HG03025 (cell line): Measurements from ENCODE around the gene ATF7.
"Not testable (repeated sequence)": the region's sequence is repeated elsewhere in the genome, so short reads cannot be mapped to it uniquely, and the experiment has no call there.

Experiments used
- ATAC-seq: cut with Tn5 transposase; IDR thresholded peaks from one replicate; pipeline ENCODE4 v1.9.1; 2021; ENCODE audit warnings: mild to moderate bottlenecking, moderate library complexity; ENCODE audit not compliant: unreplicated experiment, low FRiP score

Gene ATF7

GRCh38 chr12:53631721-53632120 lies 5.5 kb upstream of the ATF7 start:
- no peak for ATAC-seq

DNA sequence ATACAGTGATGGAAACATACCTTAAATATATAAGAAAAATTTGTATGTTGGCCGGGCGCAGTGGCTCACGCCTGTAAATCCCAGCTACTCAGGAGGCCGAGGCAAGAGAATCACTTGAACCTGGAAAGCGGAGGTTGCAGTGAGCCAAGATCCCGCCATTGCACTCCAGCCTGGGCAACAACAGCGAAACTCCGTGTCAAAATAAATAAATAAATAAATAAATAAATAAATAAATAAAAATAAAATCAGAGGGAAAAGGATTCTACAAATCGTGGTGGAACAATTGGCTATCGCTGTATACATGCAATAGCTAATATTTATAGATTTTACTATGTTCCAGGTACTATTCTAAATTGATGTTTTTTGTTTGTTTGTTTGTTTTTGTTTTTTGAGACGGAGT lies 1.7 kb upstream of the ATF7 start:
- no peak for ATAC-seq

- ATAC-seq, result no peak
Observed at GRCh38 chr12:53626702-53627169, 554 bp upstream of the ATF7 start.

- no peak for ATAC-seq
Observed at GRCh38 chr12:53625373-53625945, 723 bp downstream of the ATF7 start.

DNA sequence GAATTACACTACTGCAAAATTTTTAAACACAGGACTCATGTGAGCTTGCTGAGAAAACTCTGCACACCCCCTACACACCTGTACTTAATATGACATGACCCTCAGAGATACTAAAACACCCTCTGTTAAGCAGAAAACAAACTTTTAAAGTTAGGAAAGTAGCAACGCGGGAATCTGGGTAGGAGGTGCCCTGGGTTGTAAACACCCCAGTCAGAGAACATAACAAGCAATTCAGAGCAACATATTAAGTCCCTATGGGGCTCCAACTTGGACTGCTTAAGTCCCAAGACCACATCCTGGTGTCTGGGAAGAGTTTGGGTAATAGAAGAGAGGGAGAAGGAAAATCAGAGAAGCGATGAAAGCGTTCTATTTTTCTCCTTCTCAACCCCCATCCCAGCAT lies 1.2 kb downstream of the ATF7 start:
- no peak for ATAC-seq

- ATAC-seq, result no peak
Observed at GRCh38 chr12:53624458-53624857, 1.7 kb downstream of the ATF7 start.

DNA sequence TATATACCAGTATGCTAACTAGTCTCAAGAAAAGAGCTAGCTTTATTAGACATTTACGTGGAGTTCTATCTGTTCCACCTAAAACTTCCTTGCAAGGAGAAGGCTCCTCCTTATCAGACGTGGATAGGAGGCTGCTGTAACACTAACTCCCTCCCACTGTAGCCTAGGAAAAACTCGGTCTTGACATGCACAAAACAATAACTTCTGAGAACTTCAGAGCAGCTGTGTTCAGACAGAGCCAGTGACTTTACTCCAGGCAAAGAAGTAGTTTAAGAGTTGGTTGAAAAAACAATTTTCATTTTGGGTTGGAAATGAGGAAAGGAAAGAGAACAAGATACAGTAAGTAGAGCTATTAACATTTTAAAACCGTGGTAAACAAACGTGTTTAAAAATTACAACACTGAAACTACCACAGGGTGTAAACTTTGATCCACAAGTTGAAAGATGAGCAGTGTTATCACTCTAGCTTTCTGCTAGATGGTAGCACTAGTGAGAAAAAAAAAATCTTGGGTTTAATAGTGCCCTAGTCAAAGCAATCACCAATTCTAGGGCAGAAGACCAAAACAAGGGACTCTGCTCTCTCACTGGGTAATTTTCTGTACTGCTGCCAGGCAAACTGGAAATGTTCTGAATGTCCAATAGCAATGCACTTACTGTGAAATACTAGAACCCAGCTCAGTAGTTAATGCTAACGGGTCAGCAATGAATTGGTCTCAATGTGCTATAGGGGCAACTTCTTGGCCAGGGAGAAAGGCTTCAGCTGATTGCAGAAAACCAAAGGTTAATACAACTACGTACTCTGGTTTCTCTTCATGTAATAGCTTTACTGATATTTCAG lies 2.4 kb downstream of the ATF7 start:
- ATAC-seq, result no peak

GRCh38 chr12:53622724-53623123 lies 3.5 kb downstream of the ATF7 start:
- ATAC-seq, result no peak

GRCh38 chr12:53618275-53618674 lies 7.9 kb downstream of the ATF7 start:
- ATAC-seq, result no peak

GRCh38 chr12:53617700-53618099 lies 8.5 kb downstream of the ATF7 start:
- no peak for ATAC-seq

- no peak for ATAC-seq
Observed at GRCh38 chr12:53616950-53617349, 9.2 kb downstream of the ATF7 start.

GRCh38 chr12:53613821-53614220 lies 12.4 kb downstream of the ATF7 start:
- ATAC-seq, result no peak

DNA sequence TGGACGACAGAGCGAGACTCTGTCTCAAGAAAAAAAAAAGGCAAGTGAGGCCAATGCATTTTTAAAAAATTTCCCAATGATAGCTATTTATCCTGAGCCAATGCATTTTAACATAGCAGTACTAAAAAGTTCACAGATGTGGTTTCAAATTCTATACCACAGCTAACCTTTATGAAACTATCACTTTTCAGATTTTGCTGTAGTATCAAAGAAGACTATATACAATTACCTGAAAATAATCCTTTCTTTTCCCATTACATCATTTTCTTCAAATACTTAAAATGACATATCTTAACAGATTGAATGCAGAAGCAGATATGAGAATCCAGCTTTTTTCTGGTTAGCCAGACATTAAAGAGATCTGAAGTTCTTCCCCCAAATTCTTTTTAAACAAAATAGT lies 13.2 kb downstream of the ATF7 start:
- ATAC-seq, result no peak

GRCh38 chr12:53611304-53611703 lies 14.9 kb downstream of the ATF7 start:
- ATAC-seq, result no peak

- ATAC-seq, result not testable (repeated sequence)
Observed at GRCh38 chr12:53606688-53607087, 19.5 kb downstream of the ATF7 start.

DNA sequence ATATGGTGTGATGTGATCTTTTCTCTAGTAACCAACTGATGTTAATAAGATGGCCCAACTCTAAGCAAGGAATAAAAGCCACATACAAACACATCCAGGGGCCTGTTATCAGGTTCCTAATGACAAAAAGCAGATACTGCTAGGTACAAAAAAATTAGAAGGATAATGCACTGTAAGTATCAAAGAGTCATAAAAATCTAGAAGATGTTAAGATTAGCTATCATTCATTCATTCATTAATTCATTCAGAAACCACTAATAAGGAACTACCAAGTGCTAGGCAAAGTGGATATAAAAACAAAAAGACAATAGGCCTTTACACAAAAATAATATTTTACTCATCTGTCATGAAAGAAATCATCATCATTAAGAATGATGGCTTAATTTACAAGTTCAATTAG lies 21.6 kb downstream of the ATF7 start:
- no peak for ATAC-seq

DNA sequence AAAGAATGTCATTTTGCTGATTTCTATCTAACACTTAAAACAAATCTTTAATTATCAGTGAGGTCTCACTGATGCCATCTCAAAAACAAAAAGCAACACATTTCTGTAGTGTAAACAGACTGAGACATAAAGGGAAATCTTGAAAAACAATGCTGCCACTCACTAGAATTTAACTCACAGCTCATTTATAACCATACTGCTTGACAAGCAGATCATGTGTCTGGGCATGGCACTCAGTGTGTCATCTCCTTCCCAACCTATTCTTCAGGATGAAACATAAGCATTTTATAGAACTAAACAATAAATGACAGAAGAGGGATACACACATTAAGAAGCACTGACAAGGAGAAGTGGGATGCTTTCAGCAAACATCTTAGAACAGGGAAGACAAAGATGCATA lies 22.4 kb downstream of the ATF7 start:
- ATAC-seq, result no peak

GRCh38 chr12:53603196-53603595 lies 23.0 kb downstream of the ATF7 start:
- ATAC-seq, result no peak

DNA sequence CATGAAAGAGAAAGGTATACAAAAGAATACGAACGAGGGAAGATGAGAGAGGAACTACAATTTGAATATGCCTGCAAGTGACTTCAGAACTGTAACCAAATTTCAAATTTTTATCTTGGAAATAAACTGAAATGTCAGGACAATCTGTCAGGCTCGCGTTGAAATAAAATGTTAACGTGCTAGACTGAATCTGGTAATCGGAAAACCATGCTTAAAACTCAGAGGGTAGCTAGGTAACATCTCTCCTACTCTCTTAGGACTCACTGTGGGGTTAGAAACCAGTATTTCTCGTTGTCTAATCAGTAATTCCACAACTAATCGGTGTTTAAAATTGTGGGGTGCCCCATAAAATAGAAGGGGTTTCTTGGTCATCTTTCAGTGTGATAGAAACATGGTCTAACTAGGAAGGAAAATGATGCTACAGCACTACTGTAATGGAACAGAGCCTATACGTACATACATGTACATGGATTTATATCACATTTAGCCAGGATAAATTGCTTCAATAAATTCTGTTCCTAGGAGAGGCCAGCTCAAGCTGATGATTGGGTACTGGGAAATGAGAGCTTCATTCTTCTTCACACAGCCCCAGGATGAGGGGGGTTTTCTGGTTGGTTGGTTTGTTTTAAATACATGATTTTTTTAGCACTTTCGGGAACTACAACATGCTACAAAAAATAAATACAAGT lies 23.9 kb downstream of the ATF7 start:
- no peak for ATAC-seq

- ATAC-seq, result no peak
Observed at GRCh38 chr12:53601296-53601847, 24.8 kb downstream of the ATF7 start.
